ENCODE results near the gene TMCC1.
"Not testable (repeated sequence)": the region's sequence is repeated elsewhere in the genome, so short reads cannot be mapped to it uniquely, and the experiment has no call there.

TMCC1 gene

GRCh38 chr3:129715854-129716253 lies 177.7 kb downstream of the TMCC1 start:
- DNase-seq, result no peak

DNA sequence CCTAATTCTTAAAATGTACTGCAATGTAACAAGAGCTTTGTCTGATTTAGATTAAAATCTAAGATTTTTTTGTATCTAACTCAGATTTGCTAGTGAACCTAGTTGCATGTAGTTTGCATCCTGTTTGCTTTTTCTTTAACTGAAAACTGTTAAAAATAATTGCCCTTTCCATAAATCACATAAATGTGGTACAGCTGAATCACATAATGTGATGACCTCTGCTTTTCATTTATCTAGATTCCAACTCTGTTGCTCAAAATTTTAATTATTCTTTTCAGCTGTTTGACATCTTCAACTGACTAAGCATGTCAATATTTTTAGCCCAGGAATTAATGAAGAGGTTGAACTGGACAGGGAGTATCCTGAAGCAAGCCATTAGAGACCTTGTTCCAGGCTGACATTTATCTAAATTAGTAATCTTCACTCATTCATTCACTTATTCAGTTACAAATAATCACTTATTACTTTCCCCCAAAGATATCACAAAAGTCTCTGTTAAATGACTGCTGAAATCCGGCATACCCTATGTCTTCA lies 185.1 kb downstream of the TMCC1 start:
- DNase-seq, result no peak

DNA sequence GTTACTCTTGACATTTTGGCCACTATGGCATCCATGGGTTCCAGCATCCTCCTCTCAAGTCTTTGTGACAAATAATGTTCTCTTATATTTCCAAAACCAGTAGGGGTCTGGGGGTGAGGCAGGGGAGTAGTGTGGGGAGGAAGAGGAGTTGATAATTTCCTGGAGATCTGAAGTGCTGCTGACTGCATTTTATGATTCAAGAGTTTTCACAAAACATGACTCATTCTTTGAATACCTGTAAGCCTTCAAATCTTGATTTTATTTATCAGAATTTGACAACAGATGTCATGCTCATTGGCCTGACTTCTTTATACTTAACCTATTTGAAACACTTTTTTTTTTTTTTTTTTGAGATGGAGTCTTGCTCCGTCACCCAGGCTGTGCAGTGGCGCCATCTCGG lies 188.2 kb downstream of the TMCC1 start:
- no peak for DNase-seq

DNA sequence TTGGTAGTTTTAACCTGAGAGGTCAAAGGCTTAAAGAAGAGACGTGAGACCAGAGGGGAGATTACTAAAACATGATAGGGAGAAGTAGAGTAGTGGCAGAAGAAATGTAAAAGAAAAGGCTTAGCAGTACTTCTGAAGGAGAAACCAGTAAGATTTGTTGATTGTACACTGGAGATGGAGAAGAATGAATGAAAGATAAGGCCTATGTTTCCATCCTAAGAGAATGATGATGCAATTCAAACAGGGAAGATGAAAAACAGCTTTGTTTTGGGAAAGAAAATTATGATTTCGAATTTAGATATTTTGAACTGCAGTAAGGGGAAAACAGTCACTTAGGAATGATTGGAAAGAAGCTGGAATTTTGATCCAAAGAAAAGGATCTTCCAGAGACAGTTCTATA lies 189.6 kb downstream of the TMCC1 start:
- no peak for DNase-seq

GRCh38 chr3:129702934-129703712 lies 190.4 kb downstream of the TMCC1 start:
- DNase-seq, result no peak

- no peak for DNase-seq
These were observed 192.3 kb downstream of the TMCC1 start for GRCh38 chr3:129701161-129701560.

- DNase-seq, result no peak
These were observed 193.9 kb downstream of the TMCC1 start for GRCh38 chr3:129699612-129700011.

DNA sequence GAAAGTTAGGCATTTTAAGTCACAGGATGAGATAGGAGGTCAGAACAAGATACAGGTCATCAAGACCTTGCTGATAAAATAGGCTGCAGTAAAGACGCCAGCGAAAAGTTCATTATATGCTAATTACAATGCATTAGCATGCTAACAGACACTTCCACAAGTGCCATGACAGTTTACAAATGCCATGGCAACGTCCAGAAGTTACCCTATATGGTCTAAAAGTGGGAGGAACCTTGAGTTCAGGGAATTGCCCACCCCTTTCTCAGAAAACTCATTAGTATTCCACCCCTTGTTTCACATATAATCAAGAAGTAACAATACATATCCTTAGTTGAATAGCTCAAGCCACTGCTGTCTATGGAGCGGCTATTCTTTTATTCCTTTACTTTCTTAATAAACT lies 194.3 kb downstream of the TMCC1 start:
- DNase-seq, result no peak

DNA sequence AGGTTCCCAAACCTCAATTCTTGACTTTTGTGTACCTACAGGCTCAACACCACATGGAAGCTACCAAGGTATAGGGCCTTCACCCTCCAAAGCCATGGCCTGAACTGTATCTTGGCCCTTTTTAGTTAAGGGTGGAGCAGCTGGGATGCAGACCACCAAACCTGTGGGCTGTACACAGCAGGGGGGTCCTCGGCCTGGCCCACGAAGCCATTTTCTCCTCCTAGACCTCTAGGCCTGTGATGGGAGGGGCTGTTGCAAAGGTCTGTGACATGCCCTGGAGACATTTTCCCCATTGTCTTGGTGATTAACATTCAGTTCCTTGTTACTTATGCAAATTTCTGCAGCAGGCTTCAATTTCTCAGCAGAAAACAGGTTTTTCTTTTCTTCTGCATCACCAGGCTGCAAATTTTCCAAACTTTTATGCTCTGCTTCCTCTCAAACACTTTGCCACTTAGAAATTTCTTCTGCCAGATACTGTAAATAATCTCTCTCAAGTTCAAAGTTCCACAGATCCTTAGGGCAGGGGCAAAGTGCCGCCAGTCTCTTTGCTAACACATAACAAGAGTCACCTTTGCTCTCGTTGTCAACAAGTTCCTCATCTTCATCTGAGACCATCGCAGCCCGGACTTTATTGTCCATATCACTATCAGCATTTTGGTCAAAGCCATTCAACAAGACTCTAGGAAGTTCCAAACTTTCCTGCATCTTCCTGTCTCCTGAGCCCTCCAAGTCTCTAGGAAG lies 196.1 kb downstream of the TMCC1 start:
- DNase-seq, result no peak

GRCh38 chr3:129696430-129696829 lies 197.1 kb downstream of the TMCC1 start:
- not testable (repeated sequence) for DNase-seq

DNA sequence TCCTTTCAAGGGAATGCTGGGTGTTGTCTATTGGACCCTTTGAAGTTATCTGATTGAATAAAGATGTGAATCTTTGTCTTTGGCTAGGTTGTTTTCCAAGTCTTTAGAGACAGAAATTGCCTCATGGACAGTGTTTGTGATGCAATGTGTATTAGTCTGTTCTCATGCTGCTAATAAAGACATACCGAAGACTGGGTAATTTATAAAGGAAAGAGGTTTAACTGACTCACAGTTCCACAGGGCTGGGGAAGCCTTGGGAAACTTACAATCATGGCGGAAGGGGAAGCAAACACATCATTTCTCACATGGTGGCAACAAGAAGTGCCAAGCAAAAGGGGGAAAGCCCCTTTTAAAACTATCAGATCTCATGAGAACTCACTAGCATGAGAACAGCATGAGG lies 198.3 kb downstream of the TMCC1 start:
- no peak for DNase-seq

DNA sequence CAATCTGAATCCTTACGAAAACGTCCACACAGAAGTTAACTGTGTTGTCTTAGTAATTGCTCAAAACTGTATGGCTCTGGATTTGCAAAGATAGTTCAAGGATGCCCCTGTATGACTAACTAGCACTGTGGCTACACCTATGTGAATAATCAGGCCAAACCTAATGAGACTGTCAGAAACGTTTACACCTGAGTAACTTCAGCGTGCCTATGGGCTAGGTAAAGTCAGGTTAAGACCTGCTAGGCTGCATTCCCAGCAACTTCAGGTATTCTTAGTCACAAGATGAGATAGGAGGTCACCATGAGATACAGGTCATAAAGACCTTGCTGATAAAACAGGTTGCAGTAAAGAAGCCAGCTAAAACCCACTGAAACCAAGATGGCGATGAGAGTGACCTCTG lies 199.3 kb downstream of the TMCC1 start:
- no peak for DNase-seq

- DNase-seq, result no peak
These were observed 200.8 kb downstream of the TMCC1 start for GRCh38 chr3:129692743-129693142.

GRCh38 chr3:129690963-129691362 lies 202.5 kb downstream of the TMCC1 start:
- DNase-seq, result no peak

DNA sequence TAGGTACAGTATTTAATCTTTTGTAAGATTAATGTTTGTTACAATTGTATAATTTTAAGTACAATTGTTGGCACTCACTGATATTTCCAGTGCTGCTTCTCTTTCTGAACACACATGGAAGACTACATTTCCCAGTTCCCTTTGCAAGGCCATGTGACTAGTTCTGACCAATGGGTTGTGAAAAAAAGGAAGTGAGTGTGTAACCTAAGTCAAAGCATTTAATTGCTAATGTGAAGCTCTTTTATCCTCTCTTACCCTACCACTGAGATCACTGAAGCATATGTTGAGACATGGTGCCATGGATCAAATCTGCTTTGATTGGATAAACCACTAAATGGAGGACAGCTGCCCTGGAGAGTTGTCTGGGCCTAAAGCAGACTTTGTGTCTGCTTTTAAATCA lies 203.1 kb downstream of the TMCC1 start:
- peak; percentile 41 to 90 for DNase-seq

DNA sequence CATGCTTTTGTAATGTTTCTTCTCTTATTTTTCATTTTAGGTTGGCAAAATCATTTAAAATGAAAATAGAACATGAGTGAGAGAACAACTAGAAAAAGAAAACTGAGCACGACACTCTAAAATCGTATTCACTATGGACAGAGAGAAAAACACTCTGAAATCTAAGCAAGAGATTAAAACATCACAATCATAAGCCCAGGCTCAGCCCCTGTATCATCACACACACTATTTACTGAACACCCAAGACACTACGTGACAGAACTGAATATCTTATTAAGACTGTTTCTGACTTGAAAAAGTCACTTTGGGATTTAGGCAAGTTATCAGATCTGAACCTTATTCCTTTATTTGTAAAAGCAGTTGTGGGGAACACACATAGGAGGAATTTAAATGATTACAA lies 204.5 kb downstream of the TMCC1 start:
- no peak for DNase-seq

GRCh38 chr3:129688271-129688895 lies 205.1 kb downstream of the TMCC1 start:
- DNase-seq, result peak; percentile 84 to 91

GRCh38 chr3:129687586-129688125 lies 205.9 kb downstream of the TMCC1 start:
- DNase-seq, result peak in 1 of 2 donors; percentile 42

DNA sequence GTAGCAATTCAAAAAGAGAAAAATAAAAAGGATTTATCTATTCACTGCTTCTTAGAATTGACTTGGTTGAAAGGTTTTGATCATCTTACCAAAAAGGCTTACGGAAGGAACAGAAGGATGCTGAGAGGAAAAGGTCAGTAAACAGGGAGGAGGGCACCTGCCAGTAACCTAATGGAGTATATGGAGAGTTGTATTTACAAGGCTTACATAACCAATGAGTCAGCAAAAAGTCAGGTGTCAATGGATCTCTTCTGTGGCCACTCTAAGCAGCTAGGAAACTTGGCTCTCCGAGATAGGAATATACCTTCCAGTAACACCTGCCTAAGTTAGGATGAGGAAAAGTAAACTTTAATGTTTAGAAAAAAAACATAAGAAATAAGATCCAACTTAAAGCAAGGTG lies 206.6 kb downstream of the TMCC1 start:
- peak in 1 of 2 donors; percentile 40 for DNase-seq

DNA sequence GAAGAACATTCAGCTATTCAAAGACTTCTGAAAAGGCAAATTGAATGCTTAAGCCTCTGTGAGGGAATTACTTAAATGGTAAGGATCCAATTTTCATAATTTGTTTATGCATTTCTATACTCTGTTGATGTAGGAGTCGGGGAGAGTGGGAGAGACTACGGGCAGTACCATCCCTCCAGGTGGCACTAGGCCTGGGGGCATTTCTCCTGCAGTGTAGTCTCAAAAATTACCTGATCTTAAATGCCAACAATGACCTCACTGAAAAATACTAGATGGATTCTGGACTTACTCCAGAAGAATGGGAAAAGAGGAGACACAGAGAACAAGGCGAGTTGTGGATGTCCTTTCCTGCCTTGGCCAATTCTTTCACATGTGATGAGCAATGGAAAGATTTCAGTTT lies 209.2 kb downstream of the TMCC1 start:
- DNase-seq, result no peak

DNA sequence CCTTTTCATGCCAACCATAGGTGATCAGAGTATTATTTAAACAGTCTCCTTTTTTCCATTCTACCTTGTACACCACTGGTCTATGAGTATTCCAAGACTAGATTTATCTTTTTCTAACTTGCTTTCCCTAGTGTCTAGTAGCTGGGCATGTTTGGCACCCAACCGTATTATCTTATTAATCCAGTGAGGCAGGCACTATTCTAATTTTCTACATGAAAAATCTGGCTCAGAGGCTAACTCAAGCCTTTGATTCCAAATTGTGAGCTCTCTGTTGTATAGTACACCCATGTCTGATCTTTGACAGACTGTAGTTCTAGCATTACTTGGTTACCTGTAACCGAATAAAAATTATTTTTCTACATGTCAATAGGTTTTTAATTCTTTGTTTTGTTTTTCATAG lies 210.3 kb downstream of the TMCC1 start:
- DNase-seq, result no peak

GRCh38 chr3:129676985-129677384 lies 216.5 kb downstream of the TMCC1 start:
- no peak for DNase-seq

GRCh38 chr3:129674798-129675123 lies 218.8 kb downstream of the TMCC1 start:
- not testable (repeated sequence) for DNase-seq

Data from hippocampal formation (tissue), 2 donors.